B cell (primary cell): ENCODE data around the gene ADAP2. TPM values are rescaled to one million over a fixed set of nuclear protein-coding genes. Genes with fewer than 3 reads are reported as not detected.

ENCODE experiments used
- ATAC-seq: fragments of 200-7000 bp; cut with Tn5 transposase; one replicate; pipeline ENCODE4 v1.10.0; 2021; ENCODE audit warnings: low read depth, mild to moderate bottlenecking, moderate number of reproducible peaks, moderate library complexity
- CTCF ChIA-PET: fragments of 350-600 bp; sonication (Branson Sonifier 250); formaldehyde crosslinking; loops from one replicate; lab custom pipeline; 2021; ENCODE audit warnings: antibody characterized with exemption, inconsistent platforms; lab: Charles Lee
- POLR2A ChIA-PET: fragments of 350-600 bp; sonication (Branson Sonifier 250); formaldehyde crosslinking; loops from one replicate; lab custom pipeline; 2021; ENCODE audit warnings: antibody characterized with exemption; lab: Charles Lee
- DNase-seq: peaks from one replicate; pipeline ENCODE4 v3.0.0; 2013
- H2AFZ ChIP-seq: 2 replicates; pipeline ENCODE4 v1.6.1; 2012; ENCODE audit warnings: mild to moderate bottlenecking, low read depth, low read length; ENCODE audit not compliant: insufficient read depth, poor library complexity, severe bottlenecking
- H3K27ac ChIP-seq, 2 donors: 1 replicate in 1 of 2; 2 replicates in 1 of 2; pipeline ENCODE4 v1.5.1; 2012 to 2013; ENCODE audit warnings: low read length in 2 of 2, mild to moderate bottlenecking in 2 of 2, moderate library complexity in 1 of 2
- H3K27me3 ChIP-seq, 4 experiments: fragments of 200-600 bp in 1 of 4; sonication (generic) in 1 of 4; replicated peaks in 1 of 4; 1 replicate in 2 of 4; 2 replicates in 2 of 4; pipeline versions ENCODE4 v1.6.1 to v1.7.0; 2013 to 2016; ENCODE audit warnings: low read length in 3 of 4, mild to moderate bottlenecking in 2 of 4, mixed read lengths in 1 of 4, moderate library complexity in 1 of 4; ENCODE audit not compliant: insufficient read depth in 4 of 4, control insufficient read depth in 3 of 4; ENCODE audit errors: control extremely low read depth in 1 of 4
- H3K36me3 ChIP-seq, 2 experiments: replicated peaks in 1 of 2; 1 replicate in 1 of 2; 2 replicates in 1 of 2; pipeline versions ENCODE4 v1.6.1 to v1.7.1; 2013; ENCODE audit warnings: low read length in 1 of 2; ENCODE audit not compliant: insufficient read depth in 2 of 2, control insufficient read depth in 1 of 2; ENCODE audit errors: control extremely low read depth in 1 of 2, extremely low read depth in 1 of 2
- H3K4me1 ChIP-seq, 2 donors: fragments of 200-600 bp in 1 of 2; sonication (generic) in 1 of 2; 1 replicate in 1 of 2; 2 replicates in 1 of 2; pipeline versions ENCODE4 v1.5.1 to v1.6.1; 2013 to 2017; ENCODE audit warnings: low read length in 2 of 2; ENCODE audit not compliant: control insufficient read depth in 2 of 2, insufficient read depth in 2 of 2
- H3K4me2 ChIP-seq: replicated peaks from 2 replicates; pipeline ENCODE3; 2012; ENCODE audit warnings: mild to moderate bottlenecking, low read depth, low read length; ENCODE audit not compliant: poor library complexity, severe bottlenecking
- H3K4me3 ChIP-seq, 5 experiments: fragments of 200-600 bp in 1 of 5; sonication (generic) in 1 of 5; 1 replicate in 3 of 5; 2 replicates in 2 of 5; pipeline versions ENCODE4 v1.5.1 to v1.7.0; 2011 to 2016; ENCODE audit warnings: low read length in 4 of 5, mild to moderate bottlenecking in 4 of 5, low read depth in 2 of 5, control low read depth in 1 of 5, moderate library complexity in 1 of 5; ENCODE audit not compliant: insufficient read depth in 1 of 5; ENCODE audit errors: control extremely low read depth in 1 of 5, extremely low read depth in 1 of 5
- H3K79me2 ChIP-seq: fragments of 200-600 bp; sonication (generic); one replicate; pipeline ENCODE4 v1.6.0; 2016; ENCODE audit warnings: low read length; ENCODE audit not compliant: control insufficient read depth, insufficient read depth
- H3K9ac ChIP-seq: fragments of 200-600 bp; sonication (generic); 2 replicates; pipeline ENCODE4 v1.6.1; 2017; ENCODE audit warnings: mild to moderate bottlenecking, low read length, moderate library complexity
- H3K9me3 ChIP-seq, 3 donors: one replicate each; pipeline versions ENCODE4 v1.6.1 to v1.7.1; 2013; ENCODE audit warnings: low read length in 2 of 3; ENCODE audit not compliant: control insufficient read depth in 2 of 3, insufficient read depth in 1 of 3; ENCODE audit errors: control extremely low read depth in 1 of 3
- H4K20me1 ChIP-seq: 2 replicates; pipeline ENCODE4 v1.6.0; 2012; ENCODE audit warnings: mild to moderate bottlenecking, low read length; ENCODE audit not compliant: insufficient read depth, control insufficient read depth, poor library complexity, severe bottlenecking
- H3K27ac Mint-ChIP-seq: one replicate; pipeline ENCODE4 v1.8.0; 2021; ENCODE audit warnings: mixed read lengths
- H3K27me3 Mint-ChIP-seq: one replicate; pipeline ENCODE4 v1.8.0; 2021; ENCODE audit warnings: mixed read lengths
- H3K4me1 Mint-ChIP-seq: one replicate; pipeline ENCODE4 v1.8.0; 2021; ENCODE audit warnings: mixed read lengths
- H3K4me3 Mint-ChIP-seq: one replicate; pipeline ENCODE4 v1.8.0; 2021; ENCODE audit warnings: mixed read lengths
- H3K9me3 Mint-ChIP-seq: one replicate; pipeline ENCODE4 v1.8.0; 2022; ENCODE audit warnings: mixed read lengths; ENCODE audit not compliant: insufficient read depth
- CTCF ChIP-seq: fragments of 200-600 bp; IDR thresholded peaks from one replicate; pipeline ENCODE4 v1.8.0; 2022; ENCODE audit warnings: antibody characterized with exemption, mild to moderate bottlenecking
- EZH2 ChIP-seq: IDR thresholded peaks from 2 replicates; pipeline ENCODE4 v1.6.1; 2012; ENCODE audit warnings: borderline replicate concordance, low read depth, mild to moderate bottlenecking, moderate library complexity, low read length; ENCODE audit not compliant: insufficient read depth, poor library complexity, severe bottlenecking
- WGBS: methylation state at CpG from one replicate; pipeline ENCODE4 v1.1.5; 2013; ENCODE audit warnings: missing lambda C conversion rate; ENCODE audit not compliant: insufficient coverage; 5-methylcytosine and 5-hydroxymethylcytosine counted together
- intact Hi-C: fragments of 100-400 bp; cut with micrococcal nuclease; formaldehyde crosslinking; loops from one replicate; pipeline ENCODE4 v1.10.0; 2022
- polyA plus RNA-seq: library from polyadenylated mRNA; depleted of rRNA; stranded (reverse); fragments of >200 nt; gene quantifications from 2 replicates; pipeline ENCODE4 v1.2.3, GENCODE V29; 2012
- total RNA-seq, 2 donors: library from RNA; stranded (reverse); fragments of 120-200 nt in 1 of 2; gene quantifications; 1 replicate in 1 of 2; 2 replicates in 1 of 2; pipeline versions ENCODE4 v1.2.3 to v1.2.4, GENCODE V29; 2013 to 2022

ADAP2 gene
- total and polyA plus RNA-seq, 2 donors (not counting 1 experiment from before 2014, with no cell fraction given): 8.5 to 14.6 TPM

GRCh38 chr17:30970831-30971567 is 49.3 kb downstream of the ADAP2 start, which contains the start of gene RNF135:
Gene RNF135, plus strand, starts transcription at chr17:30971039. Its CDS starts 35 bp downstream, at chr17:30971074.
- Mint-ChIP-seq H3K9me3 (no peaks in the 10 kb centered on the region), H3K4me1 (peaks cover 46% of the 10 kb centered on the region), H3K27ac (peak within 1 kb of the TSS; percentile 94), H3K27me3 (no peaks in the 10 kb centered on the region), H3K4me3 (peak within 1 kb of the TSS; percentile 99)
- Histone ChIP-seq H3K9ac (peak within 1 kb of the TSS; percentile 89), H2AFZ (peak within 1 kb of the TSS; percentile 88), H3K79me2 (peaks cover 44% of the 10 kb centered on the region), H3K27ac (peak within 1 kb of the TSS; percentile 90), H4K20me1 (peaks cover 3% of the 10 kb centered on the region), H3K27me3 (no peaks in the 10 kb centered on the region), H3K9me3 (no peaks in the 10 kb centered on the region), H3K4me2 (peak within 1 kb of the TSS; percentile 92), H3K4me3 (peak within 1 kb of the TSS; percentile 87 to 94 (median 91)), H3K36me3 (peaks cover 0 to 12% of the 10 kb centered on the region in 2 experiments), H3K4me1 (peaks cover 31 to 46% of the 10 kb centered on the region in 2 donors)
- DNase-seq (peak; percentile 86), ATAC-seq (peak; percentile 67)
- POLR2A ChIA-PET: interaction anchor here (0.5 to 2.6 kb wide), 10 partner anchors 10 to 250 kb away, joined by 3 to 9 read pairs (median 6); partner anchors contain the start of genes ADAP2 and CRLF3
- WGBS: under 1% methylated on average over 63 of the region's 66 CpGs
- no peak for TF ChIP-seq EZH2
- peak; percentile 43 for TF ChIP-seq CTCF
- intact Hi-C loops: loop anchor here (1.0 to 5.0 kb wide), 7 partner anchors 16 to 162 kb away; partner anchors contain the start of genes ADAP2 and TEFM
- CTCF ChIA-PET: interaction anchor here (0.5 to 5.6 kb wide), 14 partner anchors 8 to 870 kb away, joined by 3 to 45 read pairs (median 4); partner anchors contain the start of genes ADAP2, CRLF3 and TEFM
